ENCODE results near the gene PNO1.

The PNO1 gene

GRCh38 chr2:68134120-68134519 lies 23.6 kb upstream of the PNO1 start:
- Histone ChIP-seq H3K36me3 (ENCODE audit: insufficient read depth) (no peaks in the 10 kb centered on the region), H2AFZ (ENCODE audit: low read depth) (no peak overlapping the region), H3K27me3 (ENCODE audit: insufficient read depth, low read depth) (no peaks in the 10 kb centered on the region), H4K20me1 (ENCODE audit: insufficient read depth) (no peaks in the 10 kb centered on the region), H3K4me2 (no peak overlapping the region), H3K79me2 (ENCODE audit: insufficient read depth, low read depth) (no peaks in the 10 kb centered on the region), H3K9ac (no peak overlapping the region), H3K27ac (no peak overlapping the region), H3K4me3 (IDR thresholded peaks at IDR 0.05; ENCODE audit: insufficient read depth, low read depth, low read length) (no peak overlapping the region), H3K4me1 (ENCODE audit: low read depth, poor library complexity, severe bottlenecking) (no peaks in the 10 kb centered on the region)
- no peak for TF ChIP-seq CTCF (conservative IDR thresholded peaks at IDR 0.05; ENCODE audit: low read depth, low read length)

- Histone ChIP-seq H2AFZ (ENCODE audit: low read depth) (no peak overlapping the region), H3K4me2 (no peak overlapping the region), H3K79me2 (ENCODE audit: insufficient read depth, low read depth) (no peaks in the 10 kb centered on the region), H3K9ac (no peak overlapping the region), H4K20me1 (ENCODE audit: insufficient read depth) (no peaks in the 10 kb centered on the region), H3K4me1 (ENCODE audit: low read depth, poor library complexity, severe bottlenecking) (no peaks in the 10 kb centered on the region), H3K27ac (no peak overlapping the region), H3K4me3 (IDR thresholded peaks at IDR 0.05; ENCODE audit: insufficient read depth, low read depth, low read length) (no peak overlapping the region), H3K36me3 (ENCODE audit: insufficient read depth) (no peaks in the 10 kb centered on the region), H3K27me3 (ENCODE audit: insufficient read depth, low read depth) (no peaks in the 10 kb centered on the region)
- no peak for TF ChIP-seq CTCF (conservative IDR thresholded peaks at IDR 0.05; ENCODE audit: low read depth, low read length)
Observed at GRCh38 chr2:68134554-68134953, 23.1 kb upstream of the PNO1 start.

GRCh38 chr2:68135448-68136320 lies 22.0 kb upstream of the PNO1 start:
- Histone ChIP-seq H4K20me1 (ENCODE audit: insufficient read depth) (no peaks in the 10 kb centered on the region), H2AFZ (ENCODE audit: low read depth) (no peak overlapping the region), H3K4me3 (IDR thresholded peaks at IDR 0.05; ENCODE audit: insufficient read depth, low read depth, low read length) (no peak overlapping the region), H3K27ac (no peak overlapping the region), H3K36me3 (ENCODE audit: insufficient read depth) (no peaks in the 10 kb centered on the region), H3K4me2 (no peak overlapping the region), H3K79me2 (ENCODE audit: insufficient read depth, low read depth) (no peaks in the 10 kb centered on the region), H3K27me3 (ENCODE audit: insufficient read depth, low read depth) (no peaks in the 10 kb centered on the region), H3K4me1 (ENCODE audit: low read depth, poor library complexity, severe bottlenecking) (no peaks in the 10 kb centered on the region), H3K9ac (no peak overlapping the region)
- TF ChIP-seq CTCF (conservative IDR thresholded peaks at IDR 0.05; ENCODE audit: low read depth, low read length): no peak

GRCh38 chr2:68141875-68142274 lies 15.8 kb upstream of the PNO1 start:
- Histone ChIP-seq H3K27me3 (ENCODE audit: insufficient read depth, low read depth) (no peaks in the 10 kb centered on the region), H4K20me1 (ENCODE audit: insufficient read depth) (no peaks in the 10 kb centered on the region), H3K4me3 (IDR thresholded peaks at IDR 0.05; ENCODE audit: insufficient read depth, low read depth, low read length) (no peak overlapping the region), H2AFZ (ENCODE audit: low read depth) (no peak overlapping the region), H3K27ac (no peak overlapping the region), H3K9ac (no peak overlapping the region), H3K4me2 (no peak overlapping the region), H3K4me1 (ENCODE audit: low read depth, poor library complexity, severe bottlenecking) (no peaks in the 10 kb centered on the region), H3K79me2 (ENCODE audit: insufficient read depth, low read depth) (no peaks in the 10 kb centered on the region), H3K36me3 (ENCODE audit: insufficient read depth) (no peaks in the 10 kb centered on the region)
- no peak for TF ChIP-seq CTCF (conservative IDR thresholded peaks at IDR 0.05; ENCODE audit: low read depth, low read length)
